ENCODE results near the gene CNOT4. TPM values are rescaled to one million over a fixed set of nuclear protein-coding genes. Genes with fewer than 3 reads are reported as not detected.

The CNOT4 gene
- total and polyA plus RNA-seq, 2 donors (not counting 1 experiment from before 2014, with no cell fraction given), result 14.9 to 15.9 TPM

DNA sequence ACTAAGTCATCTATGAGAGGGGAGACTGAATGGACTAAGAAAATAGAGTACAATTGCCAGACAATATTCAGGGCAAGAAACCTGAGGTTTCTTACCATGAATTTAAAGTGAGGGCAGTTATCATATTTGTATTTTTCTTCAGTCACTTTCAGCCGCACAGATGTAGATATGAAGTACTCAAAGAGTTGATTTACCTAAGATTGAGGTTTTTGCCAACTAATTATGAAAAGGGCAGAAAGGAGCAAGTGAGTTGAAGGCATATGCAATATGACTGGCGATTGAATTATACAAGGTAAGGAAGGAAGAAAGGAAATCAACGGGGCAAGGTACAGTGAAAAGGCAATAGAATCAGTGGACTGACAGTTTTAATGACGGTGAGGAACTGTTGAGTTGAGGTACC lies 17.8 kb downstream of the CNOT4 start:
- H4K20me1 ChIP-seq (ENCODE audit: control insufficient read depth, extremely low read depth, insufficient read depth, low read length), result no peaks in the 10 kb centered on the region
- no peaks in the 10 kb centered on the region for H3K36me3 ChIP-seq (ENCODE audit: control insufficient read depth, insufficient read depth, low read length)
- no peaks in the 10 kb centered on the region for H3K9me3 ChIP-seq (ENCODE audit: control insufficient read depth, insufficient read depth, low read depth, low read length)
- no peak overlapping the region for H3K27ac ChIP-seq (ENCODE audit: insufficient read depth, low read length)
- TF ChIP-seq EZH2 (IDR thresholded peaks at IDR 0.05; ENCODE audit: low read length, missing control alignments), result no peak
- TF ChIP-seq, protein P1, sequence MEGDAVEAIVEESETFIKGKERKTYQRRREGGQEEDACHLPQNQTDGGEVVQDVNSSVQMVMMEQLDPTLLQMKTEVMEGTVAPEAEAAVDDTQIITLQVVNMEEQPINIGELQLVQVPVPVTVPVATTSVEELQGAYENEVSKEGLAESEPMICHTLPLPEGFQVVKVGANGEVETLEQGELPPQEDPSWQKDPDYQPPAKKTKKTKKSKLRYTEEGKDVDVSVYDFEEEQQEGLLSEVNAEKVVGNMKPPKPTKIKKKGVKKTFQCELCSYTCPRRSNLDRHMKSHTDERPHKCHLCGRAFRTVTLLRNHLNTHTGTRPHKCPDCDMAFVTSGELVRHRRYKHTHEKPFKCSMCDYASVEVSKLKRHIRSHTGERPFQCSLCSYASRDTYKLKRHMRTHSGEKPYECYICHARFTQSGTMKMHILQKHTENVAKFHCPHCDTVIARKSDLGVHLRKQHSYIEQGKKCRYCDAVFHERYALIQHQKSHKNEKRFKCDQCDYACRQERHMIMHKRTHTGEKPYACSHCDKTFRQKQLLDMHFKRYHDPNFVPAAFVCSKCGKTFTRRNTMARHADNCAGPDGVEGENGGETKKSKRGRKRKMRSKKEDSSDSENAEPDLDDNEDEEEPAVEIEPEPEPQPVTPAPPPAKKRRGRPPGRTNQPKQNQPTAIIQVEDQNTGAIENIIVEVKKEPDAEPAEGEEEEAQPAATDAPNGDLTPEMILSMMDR (conservative IDR thresholded peaks at IDR 0.05 in 1 of 2, IDR thresholded peaks at IDR 0.05 in 1 of 2; ENCODE audit: low read depth in 1 of 2, low read length in 2 of 2), result no peak
- peaks cover 47% of the 10 kb centered on the region for H3K79me2 ChIP-seq (ENCODE audit: control insufficient read depth, insufficient read depth, low read length)
- H2AFZ ChIP-seq (ENCODE audit: low read length), result no peak overlapping the region
- H3K4me1 ChIP-seq (ENCODE audit: control insufficient read depth, extremely low read depth, insufficient read depth, low read length), result no peaks in the 10 kb centered on the region
- no peak overlapping the region for H3K9ac ChIP-seq (ENCODE audit: insufficient read depth, low read length)
- no peak overlapping the region for H3K4me2 ChIP-seq (ENCODE audit: extremely low read depth, insufficient read depth, low read length)
- no peaks in the 10 kb centered on the region for H3K27me3 ChIP-seq (ENCODE audit: control insufficient read depth, insufficient read depth, low read length)
- no peak overlapping the region for H3K4me3 ChIP-seq (replicated peaks in 1 of 4; ENCODE audit: control extremely low read depth in 1 of 4, insufficient read depth in 1 of 4, low read depth in 3 of 4, low read length in 4 of 4)
- DNase-seq (ENCODE audit: low read depth in 2 of 2), result no peak

DNA sequence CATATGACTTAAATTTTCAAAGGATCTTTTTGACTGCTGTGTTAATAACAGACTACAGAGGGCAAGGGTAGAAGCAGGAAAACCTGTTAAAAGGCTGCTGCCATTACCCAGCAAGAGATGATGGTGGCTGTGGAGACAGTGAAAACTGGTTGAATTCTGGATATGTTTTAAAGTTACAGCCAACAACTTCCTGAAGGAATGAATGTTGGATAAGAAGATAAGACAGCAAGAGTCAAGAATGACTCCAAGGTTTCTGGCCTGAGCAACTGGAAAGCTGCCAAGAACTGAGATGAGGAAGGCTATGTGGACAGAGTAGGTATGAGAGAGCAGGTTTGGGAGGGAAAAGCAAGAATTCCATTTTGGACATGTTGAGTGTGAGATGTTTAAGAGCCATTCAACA lies 19.1 kb downstream of the CNOT4 start:
- Histone ChIP-seq H3K4me3 (replicated peaks in 1 of 4; ENCODE audit: control extremely low read depth in 1 of 4, insufficient read depth in 1 of 4, low read depth in 3 of 4, low read length in 4 of 4) (no peak overlapping the region), H3K27me3 (ENCODE audit: control insufficient read depth, insufficient read depth, low read length) (no peaks in the 10 kb centered on the region), H3K79me2 (ENCODE audit: control insufficient read depth, insufficient read depth, low read length) (peaks cover 42% of the 10 kb centered on the region), H2AFZ (ENCODE audit: low read length) (no peak overlapping the region), H3K4me1 (ENCODE audit: control insufficient read depth, extremely low read depth, insufficient read depth, low read length) (no peaks in the 10 kb centered on the region), H4K20me1 (ENCODE audit: control insufficient read depth, extremely low read depth, insufficient read depth, low read length) (no peaks in the 10 kb centered on the region), H3K4me2 (ENCODE audit: extremely low read depth, insufficient read depth, low read length) (no peak overlapping the region), H3K9ac (ENCODE audit: insufficient read depth, low read length) (no peak overlapping the region), H3K36me3 (ENCODE audit: control insufficient read depth, insufficient read depth, low read length) (no peaks in the 10 kb centered on the region), H3K9me3 (ENCODE audit: control insufficient read depth, insufficient read depth, low read depth, low read length) (no peaks in the 10 kb centered on the region), H3K27ac (ENCODE audit: insufficient read depth, low read length) (no peak overlapping the region)
- peak; percentile 15 to 66 for DNase-seq (ENCODE audit: low read depth in 2 of 2)
- no peak for TF ChIP-seq EZH2 (IDR thresholded peaks at IDR 0.05; ENCODE audit: low read length, missing control alignments)
- TF ChIP-seq, protein P1 (conservative IDR thresholded peaks at IDR 0.05 in 1 of 2, IDR thresholded peaks at IDR 0.05 in 1 of 2; ENCODE audit: low read depth in 1 of 2, low read length in 2 of 2), result no peak

DNA sequence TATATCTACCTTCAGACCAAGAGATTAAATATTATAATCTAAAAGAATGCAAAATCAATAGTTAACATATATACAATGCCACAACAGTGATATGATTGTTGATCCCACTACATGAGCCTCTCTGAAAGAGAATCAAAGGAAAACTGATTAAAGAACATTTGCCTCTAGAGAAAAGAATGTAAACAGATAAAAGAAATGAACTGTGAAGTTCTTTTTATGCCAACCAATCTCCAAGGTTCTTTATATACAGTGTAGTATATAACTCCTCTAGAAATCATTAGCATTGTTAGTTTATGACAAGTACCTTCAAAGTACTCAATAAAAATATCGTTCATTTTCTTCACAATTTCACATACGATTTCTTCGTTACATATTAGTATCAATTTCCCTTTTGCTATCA lies 20.1 kb downstream of the CNOT4 start:
- H3K9me3 ChIP-seq (ENCODE audit: control insufficient read depth, insufficient read depth, low read depth, low read length), result no peaks in the 10 kb centered on the region
- DNase-seq (ENCODE audit: low read depth in 2 of 2), result no peak
- no peak overlapping the region for H3K9ac ChIP-seq (ENCODE audit: insufficient read depth, low read length)
- peaks cover 45% of the 10 kb centered on the region for H3K79me2 ChIP-seq (ENCODE audit: control insufficient read depth, insufficient read depth, low read length)
- no peaks in the 10 kb centered on the region for H3K36me3 ChIP-seq (ENCODE audit: control insufficient read depth, insufficient read depth, low read length)
- H3K27me3 ChIP-seq (ENCODE audit: control insufficient read depth, insufficient read depth, low read length), result no peaks in the 10 kb centered on the region
- no peaks in the 10 kb centered on the region for H4K20me1 ChIP-seq (ENCODE audit: control insufficient read depth, extremely low read depth, insufficient read depth, low read length)
- TF ChIP-seq, protein P1 (conservative IDR thresholded peaks at IDR 0.05 in 1 of 2, IDR thresholded peaks at IDR 0.05 in 1 of 2; ENCODE audit: low read depth in 1 of 2, low read length in 2 of 2), result no peak
- TF ChIP-seq EZH2 (IDR thresholded peaks at IDR 0.05; ENCODE audit: low read length, missing control alignments), result no peak
- H2AFZ ChIP-seq (ENCODE audit: low read length), result no peak overlapping the region
- H3K4me3 ChIP-seq (replicated peaks in 1 of 4; ENCODE audit: control extremely low read depth in 1 of 4, insufficient read depth in 1 of 4, low read depth in 3 of 4, low read length in 4 of 4), result no peak overlapping the region
- H3K4me1 ChIP-seq (ENCODE audit: control insufficient read depth, extremely low read depth, insufficient read depth, low read length), result no peaks in the 10 kb centered on the region
- H3K27ac ChIP-seq (ENCODE audit: insufficient read depth, low read length), result no peak overlapping the region
- no peak overlapping the region for H3K4me2 ChIP-seq (ENCODE audit: extremely low read depth, insufficient read depth, low read length)

Measured in fibroblast of lung (primary cell).